Ishikawa (cell line): ENCODE measurements around the gene TGM5.

Source experiments
- CEBPB ChIP-seq: IDR thresholded peaks from 2 replicates; pipeline ENCODE4 v1.6.1; 2012
- EP300 ChIP-seq: IDR thresholded peaks from 2 replicates; pipeline ENCODE4 v1.6.1; 2012; ENCODE audit warnings: borderline replicate concordance
- RAD21 ChIP-seq: IDR thresholded peaks from 2 replicates; pipeline ENCODE4 v1.6.1; 2012; ENCODE audit warnings: low read depth
- REST ChIP-seq: IDR thresholded peaks from 2 replicates; pipeline ENCODE4 v1.6.1; 2012; ENCODE audit warnings: low read depth, mild to moderate bottlenecking

- TF ChIP-seq CEBPB (no peak), EP300 (no peak), REST (no peak), RAD21 (no peak)
These were observed 33.2 kb upstream of the TGM5 start for GRCh38 chr15:43299884-43300283.
